ENCODE data around the gene CYP39A1. TPM values are rescaled to one million over a fixed set of nuclear protein-coding genes. Genes with fewer than 3 reads are reported as not detected.

The CYP39A1 gene, protein sequence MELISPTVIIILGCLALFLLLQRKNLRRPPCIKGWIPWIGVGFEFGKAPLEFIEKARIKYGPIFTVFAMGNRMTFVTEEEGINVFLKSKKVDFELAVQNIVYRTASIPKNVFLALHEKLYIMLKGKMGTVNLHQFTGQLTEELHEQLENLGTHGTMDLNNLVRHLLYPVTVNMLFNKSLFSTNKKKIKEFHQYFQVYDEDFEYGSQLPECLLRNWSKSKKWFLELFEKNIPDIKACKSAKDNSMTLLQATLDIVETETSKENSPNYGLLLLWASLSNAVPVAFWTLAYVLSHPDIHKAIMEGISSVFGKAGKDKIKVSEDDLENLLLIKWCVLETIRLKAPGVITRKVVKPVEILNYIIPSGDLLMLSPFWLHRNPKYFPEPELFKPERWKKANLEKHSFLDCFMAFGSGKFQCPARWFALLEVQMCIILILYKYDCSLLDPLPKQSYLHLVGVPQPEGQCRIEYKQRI
- 0.03 to 0.09 TPM (median 0.05 TPM) in 4 of 5 replicates, not detected in the other for total RNA-seq (2022; extraction: Qiagen RNA extraction)

DNA sequence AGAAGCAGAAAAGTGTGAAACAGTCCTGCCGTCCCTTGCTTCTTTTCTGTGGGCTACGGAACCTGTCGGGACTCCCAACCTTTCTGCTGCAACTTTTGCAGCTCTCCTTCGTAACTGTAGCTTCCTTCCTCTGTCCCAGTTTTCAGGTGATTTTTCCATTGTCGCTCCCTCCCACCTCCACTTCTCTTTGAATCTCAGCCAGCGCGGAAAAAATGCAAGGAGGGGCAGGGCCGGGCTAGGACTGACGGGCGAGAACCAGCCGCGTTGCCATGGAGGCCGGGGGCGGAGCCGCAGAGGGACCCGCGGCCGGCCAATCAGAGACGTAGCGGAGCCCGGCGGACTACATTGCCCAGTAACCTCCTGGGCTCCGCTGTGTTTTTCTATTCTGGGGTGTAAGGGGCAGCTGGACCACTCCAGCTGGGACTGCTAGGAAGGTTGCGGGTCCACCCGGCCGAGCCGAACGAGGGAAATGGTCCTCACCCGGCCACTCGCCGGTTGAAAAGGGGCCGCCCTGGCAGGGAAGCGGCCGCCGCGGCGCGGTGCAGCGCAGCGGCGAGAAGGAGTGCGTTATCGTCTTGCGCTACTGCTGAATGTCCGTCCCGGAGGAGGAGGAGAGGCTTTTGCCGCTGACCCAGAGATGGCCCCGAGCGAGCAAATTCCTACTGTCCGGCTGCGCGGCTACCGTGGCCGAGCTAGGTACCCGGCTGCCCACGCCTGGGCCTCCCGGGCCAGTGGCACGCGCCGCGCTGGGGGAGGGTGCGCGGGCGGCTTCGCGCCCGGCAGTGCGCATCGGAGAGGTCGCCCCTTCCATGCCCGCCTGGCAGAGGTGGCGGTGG, at the start of gene CYP39A1, which contains the start of gene SLC25A27:
CYP39A1 (minus strand) TSS at position 216 of the 836 bp plus-strand sequence. CDS start 236 bp downstream, outside the sequence.
SLC25A27 (plus strand) TSS at position 373 of the 836 bp plus-strand sequence; CDS start at position 591, 218 bp downstream.

DNA sequence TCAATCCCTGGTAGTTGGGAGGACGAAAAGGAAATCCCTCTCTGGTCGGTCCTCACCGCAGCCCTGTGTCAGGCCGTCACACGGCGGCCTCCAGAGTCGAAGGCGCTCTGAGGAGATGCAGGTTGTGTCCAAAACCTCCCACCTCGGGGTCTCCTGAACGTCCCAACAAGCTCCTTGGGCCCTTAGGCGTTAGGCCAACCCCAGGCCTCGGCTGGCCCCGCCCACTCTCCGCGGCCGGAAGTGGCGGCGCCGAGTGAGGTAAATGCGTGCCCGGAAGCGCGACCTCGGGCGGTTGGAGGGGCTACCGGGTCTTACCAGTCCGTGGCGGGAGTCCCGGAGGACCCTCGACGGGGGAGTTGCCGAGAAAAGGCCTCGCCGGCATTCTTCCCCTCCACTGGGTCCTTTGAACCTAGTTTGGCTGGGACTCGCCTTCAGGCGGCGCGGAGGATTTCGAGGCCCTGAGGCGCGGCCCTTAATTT, 35.0 kb upstream of the CYP39A1 start, which contains the start of gene TDRD6:
TDRD6 (plus strand) TSS at position 267 of the 479 bp plus-strand sequence. CDS start 244 bp downstream, outside the sequence.

Other genes with a start within 250 kb of the CYP39A1 start
- gene RCAN2, start 161.4 kb downstream of the CYP39A1 start, total RNA-seq (2022; extraction: Qiagen RNA extraction), result not detected in 5 replicates
- gene SLC25A27, start 157 bp upstream of the CYP39A1 start, total RNA-seq (2022; extraction: Qiagen RNA extraction), result 0.36 to 0.75 TPM (median 0.51 TPM) in 5 replicates
- gene TDRD6, start 35.1 kb upstream of the CYP39A1 start, total RNA-seq (2022; extraction: Qiagen RNA extraction), result not detected in 5 replicates
- 0.06 TPM in 1 of 5 replicates, not detected in the others for gene PLA2G7, start 82.6 kb upstream of the CYP39A1 start, total RNA-seq (2022; extraction: Qiagen RNA extraction)
- gene ANKRD66, start 94.1 kb upstream of the CYP39A1 start, total RNA-seq (2022; extraction: Qiagen RNA extraction), result not detected in 5 replicates
- gene MEP1A, start 140.6 kb upstream of the CYP39A1 start, total RNA-seq (2022; extraction: Qiagen RNA extraction), result not detected in 5 replicates